Ishikawa (cell line): ENCODE data around the gene PUS3.

Experiments
- CEBPB ChIP-seq: IDR thresholded peaks from 2 replicates; pipeline ENCODE4 v1.6.1; 2012
- CREB1 ChIP-seq: IDR thresholded peaks from 2 replicates; pipeline ENCODE4 v1.6.1; 2012; ENCODE audit warnings: low read depth
- EGR1 ChIP-seq: IDR thresholded peaks from 2 replicates; pipeline ENCODE4 v1.6.1; 2012
- EP300 ChIP-seq: IDR thresholded peaks from 2 replicates; pipeline ENCODE4 v1.6.1; 2012; ENCODE audit warnings: borderline replicate concordance
- FOXM1 ChIP-seq: IDR thresholded peaks from 2 replicates; pipeline ENCODE4 v1.6.1; 2012; ENCODE audit warnings: low read depth, borderline replicate concordance
- MAX ChIP-seq: IDR thresholded peaks from 2 replicates; pipeline ENCODE4 v1.6.1; 2012
- NFIC ChIP-seq: IDR thresholded peaks from 2 replicates; pipeline ENCODE4 v1.6.1; 2012
- RAD21 ChIP-seq: IDR thresholded peaks from 2 replicates; pipeline ENCODE4 v1.6.1; 2012; ENCODE audit warnings: low read depth
- REST ChIP-seq: IDR thresholded peaks from 2 replicates; pipeline ENCODE4 v1.6.1; 2012; ENCODE audit warnings: low read depth, mild to moderate bottlenecking
- TAF1 ChIP-seq: IDR thresholded peaks from 2 replicates; pipeline ENCODE4 v1.6.1; 2012; ENCODE audit warnings: low read depth, mild to moderate bottlenecking
- TCF12 ChIP-seq: IDR thresholded peaks from 2 replicates; pipeline ENCODE4 v1.6.1; 2012; ENCODE audit warnings: low read depth
- TEAD4 ChIP-seq: IDR thresholded peaks from 2 replicates; pipeline ENCODE4 v1.6.1; 2012
- USF1 ChIP-seq: IDR thresholded peaks from 2 replicates; pipeline ENCODE4 v1.6.1; 2012
- YY1 ChIP-seq: IDR thresholded peaks from 2 replicates; pipeline ENCODE4 v1.6.1; 2012; ENCODE audit warnings: low read depth
- ZBTB7A ChIP-seq: IDR thresholded peaks from 2 replicates; pipeline ENCODE4 v1.6.1; 2012; ENCODE audit warnings: low read depth

PUS3 gene

GRCh38 chr11:125925247-125925740 is 22.3 kb upstream of the PUS3 start:
- TF ChIP-seq TAF1 (no peak), RAD21 (no peak), YY1 (no peak), CEBPB (no peak), TCF12 (no peak), CREB1 (no peak)

- TF ChIP-seq USF1 (no peak), EGR1 (no peak), ZBTB7A (no peak), CEBPB (no peak), RAD21 (no peak), TCF12 (no peak), TEAD4 (no peak), REST (no peak)
Observed at GRCh38 chr11:125924384-125925007, 21.5 kb upstream of the PUS3 start.

GRCh38 chr11:125923633-125924032 is 20.6 kb upstream of the PUS3 start:
- TF ChIP-seq RAD21: no peak
- TF ChIP-seq EGR1: no peak
- no peak for TF ChIP-seq USF1
- TF ChIP-seq YY1: no peak
- TF ChIP-seq MAX: no peak
- no peak for TF ChIP-seq EP300
- TF ChIP-seq ZBTB7A: no peak
- no peak for TF ChIP-seq TAF1
- no peak for TF ChIP-seq TEAD4
- no peak for TF ChIP-seq FOXM1
- TF ChIP-seq REST: no peak
- TF ChIP-seq NFIC: no peak
- no peak for TF ChIP-seq TCF12

- no peak for TF ChIP-seq EGR1
- TF ChIP-seq RAD21: peak; percentile 95
Observed at GRCh38 chr11:125923012-125923579, 20.1 kb upstream of the PUS3 start.

- TF ChIP-seq CEBPB (no peak), TCF12 (no peak), RAD21 (no peak), MAX (no peak), NFIC (no peak), USF1 (no peak), ZBTB7A (no peak), EGR1 (no peak), CREB1 (no peak), EP300 (no peak)
Observed at GRCh38 chr11:125922156-125922555, 19.1 kb upstream of the PUS3 start.

- TF ChIP-seq FOXM1 (no peak), TAF1 (no peak), TEAD4 (no peak), CREB1 (no peak), REST (no peak), ZBTB7A (no peak), TCF12 (no peak), RAD21 (no peak), YY1 (no peak), USF1 (no peak), MAX (no peak), EP300 (no peak), EGR1 (no peak), CEBPB (no peak), NFIC (no peak)
Observed at GRCh38 chr11:125921042-125921441, 18.0 kb upstream of the PUS3 start.
